ENCODE data around the gene DMBX1. TPM values are rescaled to one million over a fixed set of nuclear protein-coding genes. Genes with fewer than 3 reads are reported as not detected.

DMBX1 gene
- total and polyA plus RNA-seq, 9 of the 15 experiments (the other 6 are each of a cell fraction or from before 2014, with no cell fraction given) = 0.25 to 4.3 (median 1.0) TPM

GRCh38 chr1:46442317-46443161 is 47.1 kb upstream of the DMBX1 start (continued):
- TF ChIP-seq, protein P1, sequence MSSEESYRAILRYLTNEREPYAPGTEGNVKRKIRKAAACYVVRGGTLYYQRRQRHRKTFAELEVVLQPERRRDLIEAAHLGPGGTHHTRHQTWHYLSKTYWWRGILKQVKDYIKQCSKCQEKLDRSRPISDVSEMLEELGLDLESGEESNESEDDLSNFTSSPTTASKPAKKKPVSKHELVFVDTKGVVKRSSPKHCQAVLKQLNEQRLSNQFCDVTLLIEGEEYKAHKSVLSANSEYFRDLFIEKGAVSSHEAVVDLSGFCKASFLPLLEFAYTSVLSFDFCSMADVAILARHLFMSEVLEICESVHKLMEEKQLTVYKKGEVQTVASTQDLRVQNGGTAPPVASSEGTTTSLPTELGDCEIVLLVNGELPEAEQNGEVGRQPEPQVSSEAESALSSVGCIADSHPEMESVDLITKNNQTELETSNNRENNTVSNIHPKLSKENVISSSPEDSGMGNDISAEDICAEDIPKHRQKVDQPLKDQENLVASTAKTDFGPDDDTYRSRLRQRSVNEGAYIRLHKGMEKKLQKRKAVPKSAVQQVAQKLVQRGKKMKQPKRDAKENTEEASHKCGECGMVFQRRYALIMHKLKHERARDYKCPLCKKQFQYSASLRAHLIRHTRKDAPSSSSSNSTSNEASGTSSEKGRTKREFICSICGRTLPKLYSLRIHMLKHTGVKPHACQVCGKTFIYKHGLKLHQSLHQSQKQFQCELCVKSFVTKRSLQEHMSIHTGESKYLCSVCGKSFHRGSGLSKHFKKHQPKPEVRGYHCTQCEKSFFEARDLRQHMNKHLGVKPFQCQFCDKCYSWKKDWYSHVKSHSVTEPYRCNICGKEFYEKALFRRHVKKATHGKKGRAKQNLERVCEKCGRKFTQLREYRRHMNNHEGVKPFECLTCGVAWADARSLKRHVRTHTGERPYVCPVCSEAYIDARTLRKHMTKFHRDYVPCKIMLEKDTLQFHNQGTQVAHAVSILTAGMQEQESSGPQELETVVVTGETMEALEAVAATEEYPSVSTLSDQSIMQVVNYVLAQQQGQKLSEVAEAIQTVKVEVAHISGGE (CRISPR knock-in tag; IDR thresholded peaks at IDR 0.05) = peak in 1 of 3 experiments; percentile 78; a peak in 2 of 6 replicates
- TF ChIP-seq CHD4 (IDR thresholded peaks at IDR 0.05; ENCODE audit: insufficient read depth, insufficient replicate concordance, low read depth, low read length, poor library complexity, severe bottlenecking) = peak; percentile 84
- TF ChIP-seq ESRRA (IDR thresholded peaks at IDR 0.05; ENCODE audit: borderline replicate concordance, low read depth) = peak; percentile 94
- TF ChIP-seq ZNF695 (CRISPR knock-in tag; IDR thresholded peaks at IDR 0.05) = no peak
- TF ChIP-seq RBM34 (IDR thresholded peaks at IDR 0.05; ENCODE audit: borderline replicate concordance, insufficient read depth, low read length) = no peak
- TF ChIP-seq ZBTB8A (IDR thresholded peaks at IDR 0.05; ENCODE audit: partially characterized antibody) = no peak
- TF ChIP-seq ZNF41 (CRISPR knock-in tag; conservative IDR thresholded peaks at IDR 0.05) = no peak
- TF ChIP-seq, protein P2, sequence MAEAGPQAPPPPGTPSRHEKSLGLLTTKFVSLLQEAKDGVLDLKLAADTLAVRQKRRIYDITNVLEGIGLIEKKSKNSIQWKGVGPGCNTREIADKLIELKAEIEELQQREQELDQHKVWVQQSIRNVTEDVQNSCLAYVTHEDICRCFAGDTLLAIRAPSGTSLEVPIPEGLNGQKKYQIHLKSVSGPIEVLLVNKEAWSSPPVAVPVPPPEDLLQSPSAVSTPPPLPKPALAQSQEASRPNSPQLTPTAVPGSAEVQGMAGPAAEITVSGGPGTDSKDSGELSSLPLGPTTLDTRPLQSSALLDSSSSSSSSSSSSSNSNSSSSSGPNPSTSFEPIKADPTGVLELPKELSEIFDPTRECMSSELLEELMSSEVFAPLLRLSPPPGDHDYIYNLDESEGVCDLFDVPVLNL (CRISPR knock-in tag; IDR thresholded peaks at IDR 0.05; ENCODE audit: low read depth) = peak; percentile 48; the same call in 1 of the 2 replicates
- peak; percentile 40; the same call in 1 of the 2 replicates for TF ChIP-seq CEBPG (CRISPR knock-in tag; IDR thresholded peaks at IDR 0.05)
- no peak for TF ChIP-seq CEBPG (tag; conservative IDR thresholded peaks at IDR 0.05 in 1 of 2, IDR thresholded peaks at IDR 0.05 in 1 of 2)
- peak; percentile 79; the same call in 1 of the 2 replicates for TF ChIP-seq ZNF668 (CRISPR knock-in tag; IDR thresholded peaks at IDR 0.05)
- no peak for TF ChIP-seq HMGN3 (IDR thresholded peaks at IDR 0.05; ENCODE audit: borderline replicate concordance, extremely low read depth, insufficient read length, low read depth, low read length)
- peak; percentile 73; the same call in 1 of the 2 replicates for TF ChIP-seq GABPB2 (CRISPR knock-in tag; conservative IDR thresholded peaks at IDR 0.05)
- TF ChIP-seq FOXJ3 (CRISPR knock-in tag; IDR thresholded peaks at IDR 0.05) = no peak
- TF ChIP-seq FOXP1 (CRISPR knock-in tag; IDR thresholded peaks at IDR 0.05) = peak; percentile 92
- no peak for TF ChIP-seq NCOA2 (IDR thresholded peaks at IDR 0.05; ENCODE audit: partially characterized antibody in 2 of 2)
- no peak for TF ChIP-seq ZNF277 (CRISPR knock-in tag; IDR thresholded peaks at IDR 0.05; ENCODE audit: borderline replicate concordance)
